OCI-LY7 (cell line): ENCODE results near the gene SPAG4. TPM values are rescaled to one million over a fixed set of nuclear protein-coding genes. Genes with fewer than 3 reads are reported as not detected.

ENCODE experiments used
- BruUV-seq: library from RNA; stranded (reverse); fragments of 400-500 nt; replicated peaks from 2 replicates; lab custom pipeline; 2021; lab: Mats Ljungman, UMichigan
- CTCF ChIA-PET: fragments of 300-600 bp; sonication (Branson Sonifier 250); formaldehyde crosslinking; loops from one replicate; lab custom pipeline; 2022; ENCODE audit warnings: antibody characterized with exemption; ENCODE audit not compliant: unreplicated experiment; lab: Charles Lee
- POLR2A ChIA-PET: fragments of 300-600 bp; sonication (Branson Sonifier 250); formaldehyde crosslinking; loops from one replicate; lab custom pipeline; 2022; ENCODE audit warnings: antibody characterized with exemption; lab: Charles Lee
- DNase-seq: peaks from one replicate; pipeline ENCODE4 v3.0.0-alpha.2; 2015; ENCODE audit warnings: low spot score
- H2AFZ ChIP-seq: fragments of 200-600 bp; sonication (generic), shearing (Covaris generic); 2 replicates; pipeline ENCODE4 v1.6.1; 2014; ENCODE audit warnings: mild to moderate bottlenecking, antibody characterized with exemption, low read length, moderate library complexity
- H3K27ac ChIP-seq: fragments of 200-600 bp; sonication (generic); 2 replicates; pipeline ENCODE4 v1.5.1; 2014; ENCODE audit warnings: mixed run types, low read depth, mild to moderate bottlenecking, moderate library complexity, low read length, inconsistent platforms; ENCODE audit not compliant: poor library complexity, severe bottlenecking
- H3K36me3 ChIP-seq: fragments of 200-600 bp; sonication (generic); 2 replicates; pipeline ENCODE4 v1.6.1; 2014; ENCODE audit warnings: mild to moderate bottlenecking, antibody characterized with exemption, low read length, moderate library complexity, mixed read lengths; ENCODE audit not compliant: insufficient read depth
- H3K4me1 ChIP-seq: fragments of 200-600 bp; sonication (generic); 2 replicates; pipeline ENCODE4 v1.5.1; 2014; ENCODE audit warnings: mild to moderate bottlenecking, low read length; ENCODE audit not compliant: insufficient read depth, poor library complexity, severe bottlenecking
- H3K4me2 ChIP-seq: fragments of 200-600 bp; sonication (generic); 2 replicates; pipeline ENCODE4 v1.6.1; 2014; ENCODE audit warnings: mild to moderate bottlenecking, low read length
- H3K4me3 ChIP-seq: fragments of 200-600 bp; sonication (generic); 2 replicates; pipeline ENCODE4 v1.5.1; 2014; ENCODE audit warnings: mild to moderate bottlenecking, low read depth, low read length; ENCODE audit not compliant: poor library complexity, severe bottlenecking
- H3K79me2 ChIP-seq: fragments of 200-600 bp; sonication (generic); 2 replicates; pipeline ENCODE4 v1.6.1; 2016; ENCODE audit warnings: low read depth, mild to moderate bottlenecking, low read length, moderate library complexity, mixed read lengths; ENCODE audit not compliant: insufficient read depth
- H3K9me2 ChIP-seq: fragments of 200-600 bp; sonication (generic); 2 replicates; pipeline ENCODE4 v1.6.1; 2016; ENCODE audit warnings: mild to moderate bottlenecking, low read length, mixed read lengths; ENCODE audit not compliant: insufficient read depth
- H3K9me3 ChIP-seq: fragments of 200-600 bp; sonication (generic); 2 replicates; pipeline ENCODE4 v1.6.1; 2014; ENCODE audit warnings: mild to moderate bottlenecking, mixed run types, low read length, mixed read lengths
- H4K20me1 ChIP-seq: fragments of 200-600 bp; sonication (generic); 2 replicates; pipeline ENCODE4 v1.6.1; 2014; ENCODE audit warnings: mild to moderate bottlenecking, antibody characterized with exemption, low read length, moderate library complexity, mixed read lengths; ENCODE audit not compliant: insufficient read depth
- EZH2phosphoT487 ChIP-seq: fragments of 200-600 bp; sonication (generic); IDR thresholded peaks from 2 replicates; pipeline ENCODE4 v1.6.1; 2018; ENCODE audit warnings: low read depth, borderline replicate concordance, mild to moderate bottlenecking, mixed run types, antibody characterized with exemption, low read length, moderate library complexity, mixed read lengths
- intact Hi-C: fragments of 100-400 bp; cut with micrococcal nuclease; formaldehyde crosslinking; loops from one replicate; pipeline ENCODE4 v1.10.0; 2022; ENCODE audit not compliant: unreplicated experiment
- total RNA-seq, 2 experiments: library from RNA; depleted of rRNA in 1 of 2; stranded (reverse); fragments of >200 nt in 1 of 2; shearing (Covaris generic) in 1 of 2; gene quantifications; 2 replicates each; pipeline ENCODE4 v1.2.3, GENCODE V29; 2014 to 2022
- TF ChIP-seq, protein P1 (sequence below): fragments of 200-600 bp; sonication (generic); conservative IDR thresholded peaks from 2 replicates; pipeline ENCODE4 v1.5.1; 2014; ENCODE audit warnings: mild to moderate bottlenecking, antibody characterized with exemption, low read length, moderate library complexity, mixed read lengths

The SPAG4 gene
- total RNA-seq, 2 experiments from 2014 or later, result 24.7 to 64.2 TPM

DNA sequence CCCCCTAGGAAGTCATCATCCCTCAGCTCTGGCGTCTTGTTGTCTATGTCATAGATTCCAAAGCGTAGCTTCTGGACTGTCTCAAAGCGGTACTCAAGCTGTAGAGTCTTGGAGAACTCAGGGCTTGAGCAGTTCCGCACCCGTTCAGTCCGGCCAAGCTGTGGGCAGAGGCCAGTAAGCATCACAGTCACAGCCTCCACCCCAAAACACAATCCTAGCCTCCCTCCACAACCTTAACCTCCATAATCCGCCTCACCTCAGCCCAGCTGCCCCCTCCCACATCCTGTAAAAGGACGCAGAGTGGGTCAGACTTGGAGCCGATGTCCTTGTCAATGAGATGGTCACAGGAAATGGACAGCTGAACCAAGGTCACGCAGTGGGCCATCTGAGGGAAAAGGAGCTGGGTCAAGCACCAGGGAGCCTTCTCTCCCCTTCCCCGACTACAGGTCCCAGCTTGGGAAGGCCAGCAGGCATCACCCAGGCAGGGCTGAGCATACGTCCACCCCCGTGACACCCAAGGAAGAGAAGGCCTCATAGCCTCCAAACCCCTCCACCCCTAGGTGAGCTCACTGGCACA lies 17.0 kb downstream of the SPAG4 start:
- H3K27ac ChIP-seq, result no peak overlapping the region
- no peaks in the 10 kb centered on the region for H4K20me1 ChIP-seq
- no peak overlapping the region for H3K4me2 ChIP-seq
- no peaks in the 10 kb centered on the region for H3K4me1 ChIP-seq
- no peak for DNase-seq
- H2AFZ ChIP-seq, result no peak overlapping the region
- intact Hi-C loops, result no loop called here
- no peaks in the 10 kb centered on the region for H3K9me2 ChIP-seq
- TF ChIP-seq, protein P1, sequence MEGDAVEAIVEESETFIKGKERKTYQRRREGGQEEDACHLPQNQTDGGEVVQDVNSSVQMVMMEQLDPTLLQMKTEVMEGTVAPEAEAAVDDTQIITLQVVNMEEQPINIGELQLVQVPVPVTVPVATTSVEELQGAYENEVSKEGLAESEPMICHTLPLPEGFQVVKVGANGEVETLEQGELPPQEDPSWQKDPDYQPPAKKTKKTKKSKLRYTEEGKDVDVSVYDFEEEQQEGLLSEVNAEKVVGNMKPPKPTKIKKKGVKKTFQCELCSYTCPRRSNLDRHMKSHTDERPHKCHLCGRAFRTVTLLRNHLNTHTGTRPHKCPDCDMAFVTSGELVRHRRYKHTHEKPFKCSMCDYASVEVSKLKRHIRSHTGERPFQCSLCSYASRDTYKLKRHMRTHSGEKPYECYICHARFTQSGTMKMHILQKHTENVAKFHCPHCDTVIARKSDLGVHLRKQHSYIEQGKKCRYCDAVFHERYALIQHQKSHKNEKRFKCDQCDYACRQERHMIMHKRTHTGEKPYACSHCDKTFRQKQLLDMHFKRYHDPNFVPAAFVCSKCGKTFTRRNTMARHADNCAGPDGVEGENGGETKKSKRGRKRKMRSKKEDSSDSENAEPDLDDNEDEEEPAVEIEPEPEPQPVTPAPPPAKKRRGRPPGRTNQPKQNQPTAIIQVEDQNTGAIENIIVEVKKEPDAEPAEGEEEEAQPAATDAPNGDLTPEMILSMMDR, result no peak
- no peak for TF ChIP-seq EZH2phosphoT487
- ChIA-PET CTCF (no interaction called here), POLR2A (interaction anchor here (0.6 kb wide), 1 partner anchor 15 kb away, joined by 5 read pairs; no protein-coding TSS in a partner anchor)
- peaks cover 46% of the 10 kb centered on the region for H3K36me3 ChIP-seq
- H3K9me3 ChIP-seq, result no peaks in the 10 kb centered on the region
- no peaks in the 10 kb centered on the region for H3K79me2 ChIP-seq
- no peak overlapping the region for H3K4me3 ChIP-seq
- BruUV-seq, result no TSS peak

DNA sequence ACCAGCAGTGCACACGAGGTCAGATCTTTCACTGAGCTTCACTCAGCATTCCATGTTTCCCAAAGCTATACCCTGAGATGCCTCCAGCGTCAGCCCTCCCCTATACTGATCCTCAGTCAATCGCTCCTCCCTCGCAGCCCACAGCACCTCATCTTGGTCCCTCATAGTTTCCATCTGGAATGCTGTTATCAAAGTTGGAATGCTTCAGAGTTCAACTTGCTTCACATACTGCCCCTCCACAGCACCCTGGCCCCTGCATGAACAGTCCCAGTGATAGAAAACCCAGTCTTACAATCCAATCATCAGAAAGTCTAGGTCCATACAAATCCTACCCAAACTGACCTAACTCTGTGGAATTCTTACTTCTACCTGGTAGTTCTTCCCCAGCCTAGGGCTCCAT lies 20.0 kb downstream of the SPAG4 start:
- BruUV-seq, result no TSS peak
- ChIA-PET CTCF (no interaction called here), POLR2A (interaction anchor here (0.6 to 1.4 kb wide), 3 partner anchors 9 to 378 kb away, joined by 3 to 7 read pairs (median 4); no protein-coding TSS in a partner anchor)
- Histone ChIP-seq H3K79me2 (peaks cover 12% of the 10 kb centered on the region; the same call in 1 of the 2 replicates), H3K4me1 (no peaks in the 10 kb centered on the region), H3K9me2 (no peaks in the 10 kb centered on the region), H3K36me3 (peaks cover 21% of the 10 kb centered on the region; the same call in 1 of the 2 replicates), H3K4me3 (no peak overlapping the region), H3K9me3 (no peaks in the 10 kb centered on the region), H4K20me1 (no peaks in the 10 kb centered on the region), H3K27ac (no peak overlapping the region), H2AFZ (no peak overlapping the region), H3K4me2 (no peak overlapping the region)
- intact Hi-C loops, result no loop called here
- TF ChIP-seq, protein P1, result no peak
- TF ChIP-seq EZH2phosphoT487, result no peak
- DNase-seq, result no peak

DNA sequence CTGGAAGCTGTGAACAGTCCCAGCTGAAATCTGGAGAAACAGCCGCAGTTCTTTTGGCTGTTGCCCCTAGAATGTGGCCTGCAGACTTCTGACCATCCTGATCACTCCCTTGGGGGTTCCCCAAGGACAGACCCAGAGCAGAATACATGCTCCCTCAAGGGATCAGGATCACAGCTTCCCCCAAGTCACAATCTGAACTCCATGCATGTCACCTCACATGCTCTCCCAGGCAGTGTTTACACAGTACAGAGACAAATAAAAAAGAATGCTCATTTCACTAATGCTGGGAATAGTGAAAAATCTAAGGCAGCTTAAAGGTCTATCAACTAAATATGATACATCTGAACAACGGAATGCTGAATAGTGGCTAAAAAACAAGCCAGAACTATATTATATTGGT lies 20.5 kb downstream of the SPAG4 start:
- BruUV-seq, result no TSS peak
- no peak for DNase-seq
- TF ChIP-seq EZH2phosphoT487, result no peak
- TF ChIP-seq, protein P1, result no peak
- Histone ChIP-seq H3K36me3 (peaks cover 16% of the 10 kb centered on the region; the same call in 1 of the 2 replicates), H3K4me2 (no peak overlapping the region), H3K9me2 (no peaks in the 10 kb centered on the region), H3K4me3 (no peak overlapping the region), H2AFZ (no peak overlapping the region), H3K27ac (no peak overlapping the region), H3K4me1 (no peaks in the 10 kb centered on the region), H4K20me1 (no peaks in the 10 kb centered on the region), H3K79me2 (peaks cover 12% of the 10 kb centered on the region; the same call in 1 of the 2 replicates), H3K9me3 (no peaks in the 10 kb centered on the region)
- POLR2A ChIA-PET, result interaction anchor here (0.6 kb wide), 1 partner anchor 379 kb away, joined by 3 read pairs; no protein-coding TSS in a partner anchor
- CTCF ChIA-PET, result interaction anchor here (0.6 kb wide), 1 partner anchor 153 kb away, joined by 3 read pairs; no protein-coding TSS in a partner anchor
- intact Hi-C loops, result no loop called here
